SU-DHL-6 (cell line): Measurements from ENCODE around the gene B3GALT6.

Experiments
- H2AFZ ChIP-seq: fragments of 200-600 bp; sonication (generic); 2 replicates; pipeline ENCODE4 v1.6.1; 2014; ENCODE audit warnings: low read depth, mild to moderate bottlenecking, moderate library complexity, mixed read lengths, antibody characterized with exemption, low read length; ENCODE audit not compliant: severe bottlenecking
- H3F3A ChIP-seq: fragments of 200-600 bp; shearing (Covaris generic); 2 replicates; pipeline ENCODE4 v1.6.0; 2016; ENCODE audit warnings: antibody characterized with exemption, mild to moderate bottlenecking; ENCODE audit not compliant: insufficient read depth
- H3K27ac ChIP-seq: fragments of 200-600 bp; sonication (generic); 2 replicates; pipeline ENCODE4 v1.5.1; 2016; ENCODE audit warnings: low read depth, mild to moderate bottlenecking, low read length, moderate library complexity, mixed read lengths
- H3K27me3 ChIP-seq: fragments of 200-600 bp; sonication (generic), shearing (Covaris generic); 2 replicates; pipeline ENCODE4 v1.6.0; 2014; ENCODE audit warnings: mild to moderate bottlenecking, low read length
- H3K36me3 ChIP-seq: fragments of 200-600 bp; sonication (generic); 2 replicates; pipeline ENCODE4 v1.6.1; 2014; ENCODE audit warnings: mild to moderate bottlenecking, low read length, mixed read lengths
- H3K4me2 ChIP-seq: fragments of 300-600, 200-600 bp; shearing (Covaris generic), sonication (generic); 2 replicates; pipeline ENCODE4 v1.6.0; 2014; ENCODE audit warnings: low read length, low read depth, mild to moderate bottlenecking; ENCODE audit not compliant: poor library complexity, severe bottlenecking
- H3K4me3 ChIP-seq: fragments of 200-600 bp; sonication (generic); 2 replicates; pipeline ENCODE4 v1.5.1; 2014; ENCODE audit warnings: antibody characterized with exemption, low read length, mild to moderate bottlenecking, mixed read lengths; ENCODE audit not compliant: insufficient read depth, poor library complexity, severe bottlenecking
- H3K79me2 ChIP-seq: fragments of 200-600 bp; sonication (generic); 2 replicates; pipeline ENCODE4 v1.6.1; 2014; ENCODE audit warnings: mild to moderate bottlenecking, low read length, moderate library complexity; ENCODE audit not compliant: insufficient read depth
- H3K9ac ChIP-seq: fragments of 200-600 bp; sonication (generic); 2 replicates; pipeline ENCODE4 v1.7.0; 2014; ENCODE audit warnings: mild to moderate bottlenecking, low read length
- H3K9me2 ChIP-seq: fragments of 200-600 bp; sonication (generic); replicated peaks from 2 replicates; pipeline ENCODE4 v1.6.1; 2014; ENCODE audit warnings: low read length; ENCODE audit not compliant: insufficient read depth
- H3K9me3 ChIP-seq: fragments of 200-600 bp; sonication (generic); 2 replicates; pipeline ENCODE4 v1.6.1; 2014; ENCODE audit warnings: low read length, mixed read lengths; ENCODE audit not compliant: insufficient read depth
- H4K20me1 ChIP-seq: fragments of 200-600 bp; sonication (generic); 2 replicates; pipeline ENCODE4 v1.6.1; 2014; ENCODE audit warnings: low read depth, mild to moderate bottlenecking, antibody characterized with exemption, low read length, moderate library complexity, mixed read lengths
- EZH2phosphoT487 ChIP-seq: fragments of 200-600 bp; sonication (generic), shearing (Covaris generic); conservative IDR thresholded peaks from 2 replicates; pipeline ENCODE4 v1.6.1; 2018; ENCODE audit warnings: mild to moderate bottlenecking, antibody characterized with exemption, low read length, moderate library complexity, mixed read lengths
- TF ChIP-seq, protein P1 (sequence below): fragments of 200-600 bp; sonication (generic); IDR thresholded peaks from one replicate; pipeline ENCODE4 v1.5.1; 2017; ENCODE audit warnings: antibody characterized with exemption, mild to moderate bottlenecking, low read length, moderate library complexity; ENCODE audit not compliant: insufficient read depth, poor library complexity, severe bottlenecking

Gene B3GALT6

GRCh38 chr1:1267488-1268283, 35.6 kb downstream of the B3GALT6 start:
- H3K79me2 ChIP-seq, result peaks cover 38% of the 10 kb centered on the region
- H3K9ac ChIP-seq, result no peak overlapping the region
- no peak overlapping the region for H3K4me2 ChIP-seq
- H3K27ac ChIP-seq, result no peak overlapping the region
- no peaks in the 10 kb centered on the region for H3K9me3 ChIP-seq
- H2AFZ ChIP-seq, result no peak overlapping the region
- H3K4me3 ChIP-seq, result no peak overlapping the region
- peaks cover 4% of the 10 kb centered on the region; the same call in 1 of the 2 replicates for H4K20me1 ChIP-seq
- H3K9me2 ChIP-seq, result no peaks in the 10 kb centered on the region
- no peaks in the 10 kb centered on the region for H3F3A ChIP-seq
- no peaks in the 10 kb centered on the region for H3K36me3 ChIP-seq
- no peak for TF ChIP-seq EZH2phosphoT487
- TF ChIP-seq, protein P1, sequence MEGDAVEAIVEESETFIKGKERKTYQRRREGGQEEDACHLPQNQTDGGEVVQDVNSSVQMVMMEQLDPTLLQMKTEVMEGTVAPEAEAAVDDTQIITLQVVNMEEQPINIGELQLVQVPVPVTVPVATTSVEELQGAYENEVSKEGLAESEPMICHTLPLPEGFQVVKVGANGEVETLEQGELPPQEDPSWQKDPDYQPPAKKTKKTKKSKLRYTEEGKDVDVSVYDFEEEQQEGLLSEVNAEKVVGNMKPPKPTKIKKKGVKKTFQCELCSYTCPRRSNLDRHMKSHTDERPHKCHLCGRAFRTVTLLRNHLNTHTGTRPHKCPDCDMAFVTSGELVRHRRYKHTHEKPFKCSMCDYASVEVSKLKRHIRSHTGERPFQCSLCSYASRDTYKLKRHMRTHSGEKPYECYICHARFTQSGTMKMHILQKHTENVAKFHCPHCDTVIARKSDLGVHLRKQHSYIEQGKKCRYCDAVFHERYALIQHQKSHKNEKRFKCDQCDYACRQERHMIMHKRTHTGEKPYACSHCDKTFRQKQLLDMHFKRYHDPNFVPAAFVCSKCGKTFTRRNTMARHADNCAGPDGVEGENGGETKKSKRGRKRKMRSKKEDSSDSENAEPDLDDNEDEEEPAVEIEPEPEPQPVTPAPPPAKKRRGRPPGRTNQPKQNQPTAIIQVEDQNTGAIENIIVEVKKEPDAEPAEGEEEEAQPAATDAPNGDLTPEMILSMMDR, result no peak
- H3K27me3 ChIP-seq, result no peaks in the 10 kb centered on the region

GRCh38 chr1:1268284-1268682, 36.2 kb downstream of the B3GALT6 start:
- no peak overlapping the region for H2AFZ ChIP-seq
- H3K9me3 ChIP-seq, result no peaks in the 10 kb centered on the region
- no peaks in the 10 kb centered on the region for H3F3A ChIP-seq
- H3K4me3 ChIP-seq, result no peak overlapping the region
- H3K27me3 ChIP-seq, result no peaks in the 10 kb centered on the region
- no peak for TF ChIP-seq EZH2phosphoT487
- TF ChIP-seq, protein P1, result no peak
- no peaks in the 10 kb centered on the region for H3K36me3 ChIP-seq
- H3K79me2 ChIP-seq, result peaks cover 44% of the 10 kb centered on the region
- no peaks in the 10 kb centered on the region for H3K9me2 ChIP-seq
- H3K27ac ChIP-seq, result no peak overlapping the region
- H4K20me1 ChIP-seq, result peaks cover 4% of the 10 kb centered on the region; the same call in 1 of the 2 replicates
- H3K4me2 ChIP-seq, result no peak overlapping the region
- no peak overlapping the region for H3K9ac ChIP-seq

DNA sequence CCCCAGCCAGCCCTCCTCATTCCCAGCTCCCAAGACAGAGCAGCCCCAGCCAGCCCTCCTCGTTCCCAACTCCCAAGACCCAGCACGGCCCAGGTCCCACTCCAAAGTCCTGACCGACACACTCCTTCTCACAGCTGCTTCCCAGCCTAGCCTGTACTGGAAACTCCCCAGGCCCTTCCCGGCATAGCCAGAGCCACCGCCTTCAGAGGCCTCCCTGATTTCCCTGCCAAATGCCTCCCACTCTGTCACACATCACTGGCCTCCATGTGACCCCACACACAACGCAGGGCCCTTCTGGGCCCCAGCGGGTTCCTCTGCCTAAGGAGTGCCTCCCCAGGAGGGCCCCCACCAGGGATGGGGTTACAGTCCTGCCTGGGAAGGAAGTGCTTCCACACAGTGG, 38.8 kb downstream of the B3GALT6 start:
- TF ChIP-seq, protein P1, result no peak
- TF ChIP-seq EZH2phosphoT487, result no peak
- peaks cover 44% of the 10 kb centered on the region for H3K79me2 ChIP-seq
- H3F3A ChIP-seq, result no peaks in the 10 kb centered on the region
- H3K27ac ChIP-seq, result no peak overlapping the region
- no peak overlapping the region for H3K4me3 ChIP-seq
- no peaks in the 10 kb centered on the region for H3K9me2 ChIP-seq
- H3K27me3 ChIP-seq, result no peaks in the 10 kb centered on the region
- H3K9me3 ChIP-seq, result no peaks in the 10 kb centered on the region
- H3K36me3 ChIP-seq, result no peaks in the 10 kb centered on the region
- H2AFZ ChIP-seq, result no peak overlapping the region
- H3K9ac ChIP-seq, result no peak overlapping the region
- H3K4me2 ChIP-seq, result no peak overlapping the region
- peaks cover 4% of the 10 kb centered on the region; the same call in 1 of the 2 replicates for H4K20me1 ChIP-seq
